ENCODE measurements around the gene PCSK9. TPM values are rescaled to one million over a fixed set of nuclear protein-coding genes. Genes with fewer than 3 reads are reported as not detected.

PCSK9 gene
- total and polyA plus RNA-seq, 2 experiments from 2014 or later, result 23.5 to 31.4 TPM

GRCh38 chr1:55007625-55008024, 31.7 kb upstream of the PCSK9 start:
- H3K4me3 ChIP-seq, result no peak overlapping the region
- no peak for TF ChIP-seq CTCF (IDR thresholded peaks at IDR 0.05; ENCODE audit: poor library complexity)
- no peak for TF ChIP-seq EZH2phosphoT487 (IDR thresholded peaks at IDR 0.05; ENCODE audit: low read depth, severe bottlenecking, unreplicated experiment)
- TF ChIP-seq EZH2 (IDR thresholded peaks at IDR 0.05; ENCODE audit: borderline replicate concordance), result no peak
- no peaks in the 10 kb centered on the region for H3K4me1 ChIP-seq (ENCODE audit: insufficient read depth)
- no peaks in the 10 kb centered on the region for H4K20me1 ChIP-seq (ENCODE audit: insufficient read depth, poor library complexity, severe bottlenecking)
- no peaks in the 10 kb centered on the region for H3K79me2 ChIP-seq
- no peaks in the 10 kb centered on the region for H3K9me2 ChIP-seq (replicated peaks; ENCODE audit: insufficient read depth)
- no peak overlapping the region for H3K4me2 ChIP-seq
- 80% methylated on average over 3 of the region's 3 CpGs for WGBS (ENCODE audit: low lambda C conversion rate, missing lambda C conversion rate)
- H3K36me3 ChIP-seq (replicated peaks; ENCODE audit: insufficient read depth, low read depth), result no peaks in the 10 kb centered on the region
- no peak overlapping the region for H3K27ac ChIP-seq
- H2AFZ ChIP-seq, result no peak overlapping the region
- H3K27me3 ChIP-seq, result no peaks in the 10 kb centered on the region
- H3K9me3 ChIP-seq (ENCODE audit: low read depth), result no peaks in the 10 kb centered on the region
- no peak for DNase-seq (ENCODE audit: low spot score)

GRCh38 chr1:55010194-55010886, 29.0 kb upstream of the PCSK9 start:
- H4K20me1 ChIP-seq (ENCODE audit: insufficient read depth, poor library complexity, severe bottlenecking), result no peaks in the 10 kb centered on the region
- H3K4me1 ChIP-seq (ENCODE audit: insufficient read depth), result no peaks in the 10 kb centered on the region
- H3K4me3 ChIP-seq, result no peak overlapping the region
- H2AFZ ChIP-seq, result no peak overlapping the region
- TF ChIP-seq EZH2phosphoT487 (IDR thresholded peaks at IDR 0.05; ENCODE audit: low read depth, severe bottlenecking, unreplicated experiment) (no peak), EZH2 (IDR thresholded peaks at IDR 0.05; ENCODE audit: borderline replicate concordance) (no peak), CTCF (IDR thresholded peaks at IDR 0.05; ENCODE audit: poor library complexity) (no peak)
- DNase-seq (ENCODE audit: low spot score), result no peak
- no peaks in the 10 kb centered on the region for H3K36me3 ChIP-seq (replicated peaks; ENCODE audit: insufficient read depth, low read depth)
- H3K4me2 ChIP-seq, result no peak overlapping the region
- H3K27me3 ChIP-seq, result no peaks in the 10 kb centered on the region
- H3K9me2 ChIP-seq (replicated peaks; ENCODE audit: insufficient read depth), result no peaks in the 10 kb centered on the region
- H3K79me2 ChIP-seq, result no peaks in the 10 kb centered on the region
- H3K27ac ChIP-seq, result no peak overlapping the region
- H3K9me3 ChIP-seq (ENCODE audit: low read depth), result no peaks in the 10 kb centered on the region
- WGBS (ENCODE audit: low lambda C conversion rate, missing lambda C conversion rate), result 88% methylated on average over 9 of the region's 9 CpGs

DNA sequence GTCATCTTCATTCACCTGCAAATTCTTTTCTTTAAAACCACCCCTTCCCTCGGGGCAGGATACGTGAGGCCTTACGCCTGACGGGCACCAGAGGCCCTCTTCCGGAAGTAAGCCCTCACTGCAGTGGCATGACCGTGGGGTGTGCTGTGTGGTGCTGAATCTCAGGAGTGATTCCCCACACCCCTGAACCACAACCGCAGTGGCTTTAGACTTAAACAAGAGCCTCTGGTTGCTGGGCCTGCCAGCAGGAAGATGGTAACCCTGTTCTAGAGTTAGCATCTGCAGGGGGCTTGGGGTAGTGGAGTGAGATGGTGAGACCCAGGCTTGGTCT, 28.5 kb upstream of the PCSK9 start:
- DNase-seq (ENCODE audit: low spot score), result no peak
- TF ChIP-seq EZH2 (IDR thresholded peaks at IDR 0.05; ENCODE audit: borderline replicate concordance), result no peak
- no peak for TF ChIP-seq CTCF (IDR thresholded peaks at IDR 0.05; ENCODE audit: poor library complexity)
- TF ChIP-seq EZH2phosphoT487 (IDR thresholded peaks at IDR 0.05; ENCODE audit: low read depth, severe bottlenecking, unreplicated experiment), result no peak
- H4K20me1 ChIP-seq (ENCODE audit: insufficient read depth, poor library complexity, severe bottlenecking), result no peaks in the 10 kb centered on the region
- no peaks in the 10 kb centered on the region for H3K9me2 ChIP-seq (replicated peaks; ENCODE audit: insufficient read depth)
- 80% methylated on average over 7 of the region's 7 CpGs for WGBS (ENCODE audit: low lambda C conversion rate, missing lambda C conversion rate)
- H3K27me3 ChIP-seq, result no peaks in the 10 kb centered on the region
- H3K27ac ChIP-seq, result no peak overlapping the region
- H3K4me2 ChIP-seq, result no peak overlapping the region
- no peaks in the 10 kb centered on the region for H3K36me3 ChIP-seq (replicated peaks; ENCODE audit: insufficient read depth, low read depth)
- H3K9me3 ChIP-seq (ENCODE audit: low read depth), result no peaks in the 10 kb centered on the region
- H2AFZ ChIP-seq, result no peak overlapping the region
- H3K4me1 ChIP-seq (ENCODE audit: insufficient read depth), result no peaks in the 10 kb centered on the region
- no peaks in the 10 kb centered on the region for H3K79me2 ChIP-seq
- no peak overlapping the region for H3K4me3 ChIP-seq
